Sigmoid colon (tissue), 7 donors: Measurements from ENCODE around the gene KRT27. TPM values are rescaled to one million over a fixed set of nuclear protein-coding genes. Genes with fewer than 3 reads are reported as not detected.

ENCODE experiments used
- DNase-seq: peaks from one replicate; pipeline ENCODE4 v3.0.0-alpha.2; 2019
- H3K27ac ChIP-seq, 4 donors: fragments of 200-600 bp; sonication (generic); one replicate each; pipeline ENCODE4 v1.5.1; 2016 to 2019; ENCODE audit warnings: mild to moderate bottlenecking in 1 of 4
- H3K27me3 ChIP-seq, 3 donors: fragments of 200-600 bp; sonication (generic); one replicate each; pipeline ENCODE4 v1.5.1; 2019; ENCODE audit warnings: mild to moderate bottlenecking in 1 of 3
- H3K36me3 ChIP-seq, 4 donors: fragments of 200-600 bp; sonication (generic); one replicate each; pipeline ENCODE4 v1.5.1; 2016 to 2019
- H3K4me1 ChIP-seq, 4 donors: fragments of 200-600 bp; sonication (generic); one replicate each; pipeline ENCODE4 v1.5.1; 2017 to 2019
- H3K4me3 ChIP-seq, 4 donors: fragments of 200-600 bp; sonication (generic); one replicate each; pipeline ENCODE4 v1.5.1; 2017 to 2019; ENCODE audit warnings: mild to moderate bottlenecking in 2 of 4, moderate library complexity in 1 of 4
- H3K9me3 ChIP-seq, 4 donors: fragments of 200-600 bp in 3 of 4; sonication (generic) in 3 of 4; one replicate each; pipeline versions ENCODE4 v1.5.1 to v1.6.1; 2013 to 2019
- CTCF ChIP-seq, 4 experiments: fragments of 450-650 bp in 3 of 4; fragments of 200-600 bp in 1 of 4; IDR thresholded peaks; one replicate each; pipeline ENCODE4 v1.5.1; 2016 to 2019; ENCODE audit warnings: antibody characterized with exemption in 4 of 4, mild to moderate bottlenecking in 3 of 4, moderate library complexity in 2 of 4
- EP300 ChIP-seq, 4 donors: sonication (generic); formaldehyde crosslinking; IDR thresholded peaks; one replicate each; pipeline ENCODE4 v1.6.1; 2017; ENCODE audit warnings: antibody characterized with exemption in 4 of 4
- POLR2A ChIP-seq, 2 donors: fragments of 450-650 bp; IDR thresholded peaks; one replicate each; pipeline ENCODE4 v1.6.1; 2016; ENCODE audit warnings: antibody characterized with exemption in 2 of 2, mild to moderate bottlenecking in 2 of 2, moderate library complexity in 2 of 2
- POLR2AphosphoS5 ChIP-seq, 4 donors: sonication (generic); formaldehyde crosslinking; IDR thresholded peaks; one replicate each; pipeline ENCODE4 v1.6.1; 2017; ENCODE audit warnings: antibody characterized with exemption in 4 of 4
- WGBS, 2 donors: extraction: QIAGEN DNeasy Blood & Tissue Kit; methylation state at CpG; one replicate each; pipeline ENCODE4 v1.1.7; 2013; 5-methylcytosine and 5-hydroxymethylcytosine counted together
- intact Hi-C: fragments of 100-400 bp; cut with DNase I; formaldehyde crosslinking; loops from one replicate; pipeline ENCODE4 v1.15.1; 2023
- polyA plus RNA-seq, 3 donors: library from polyadenylated mRNA; stranded (reverse); fragments of 200-250 nt; gene quantifications; one replicate each; pipeline ENCODE4 v1.2.3, GENCODE V29; 2013
- total RNA-seq, 4 donors: library from RNA; depleted of rRNA; stranded (reverse); fragments of >200 nt; gene quantifications; one replicate each; pipeline ENCODE4 v1.1.0, GENCODE V29; 2016
- donor health status: healthy with polysubstance abuse.
- donor health status: Bipolar disorder and iron deficiency.
- donor health status: healthy.

KRT27 gene
- total and polyA plus RNA-seq, 7 donors = 0.07 to 0.55 TPM; not detected in 5

- Histone ChIP-seq H3K9me3 (no peaks in the 10 kb centered on the region), H3K27ac (no peak overlapping the region), H3K4me1 (no peaks in the 10 kb centered on the region), H3K4me3 (no peak overlapping the region), H3K36me3 (no peaks in the 10 kb centered on the region), H3K27me3 (no peaks in the 10 kb centered on the region)
- TF ChIP-seq POLR2A (IDR thresholded peaks at IDR 0.05) = no peak
- no peak for DNase-seq
- 78 to 79% methylated on average over 1 of the region's 1 CpG for WGBS, 2 donors
- intact Hi-C loops = no loop called here
Observed at GRCh38 chr17:40730970-40731369, 51.4 kb downstream of the KRT27 start.

GRCh38 chr17:40727447-40728231 is 54.7 kb downstream of the KRT27 start:
- Histone ChIP-seq H3K27me3 (peaks cover 0 to 9% (median 0%) of the 10 kb centered on the region in 3 donors), H3K36me3 (no peaks in the 10 kb centered on the region), H3K27ac (no peak overlapping the region), H3K4me3 (no peak overlapping the region), H3K9me3 (no peaks in the 10 kb centered on the region), H3K4me1 (no peaks in the 10 kb centered on the region)
- TF ChIP-seq POLR2A (IDR thresholded peaks at IDR 0.05) (no peak), CTCF (IDR thresholded peaks at IDR 0.05) (no peak), POLR2AphosphoS5 (IDR thresholded peaks at IDR 0.05) (no peak), EP300 (IDR thresholded peaks at IDR 0.05) (no peak)
- intact Hi-C loops = no loop called here
- WGBS, 2 donors = 69 to 76% methylated on average over 8 of the region's 8 CpGs
- DNase-seq = no peak

DNA sequence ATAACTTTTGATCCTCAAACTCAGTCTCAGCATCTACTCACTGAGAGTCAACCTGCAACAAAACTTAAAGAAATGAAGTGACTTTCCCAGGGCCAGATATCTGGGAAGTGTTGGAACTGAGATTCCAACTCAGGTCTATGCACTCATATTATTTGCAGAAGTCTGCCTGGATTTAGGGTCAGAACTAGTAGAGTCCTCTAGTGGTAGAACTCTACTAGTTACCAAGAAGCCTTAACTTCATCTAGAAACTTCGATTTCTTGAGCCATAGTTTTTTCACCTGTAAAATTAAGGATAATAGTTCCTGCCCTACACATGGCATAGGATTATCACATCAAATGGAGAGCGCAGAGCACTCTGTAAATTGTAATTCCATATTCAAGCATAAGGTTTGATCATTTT is 55.4 kb downstream of the KRT27 start:
- intact Hi-C loops = no loop called here
- H3K27me3 ChIP-seq = peaks cover 0 to 9% (median 0%) of the 10 kb centered on the region in 3 donors
- 62 to 65% methylated on average over 2 of the region's 2 CpGs for WGBS, 2 donors
- no peaks in the 10 kb centered on the region for H3K36me3 ChIP-seq
- no peak overlapping the region for H3K4me3 ChIP-seq
- no peaks in the 10 kb centered on the region for H3K9me3 ChIP-seq
- TF ChIP-seq POLR2A (IDR thresholded peaks at IDR 0.05) = no peak
- no peak for TF ChIP-seq CTCF (IDR thresholded peaks at IDR 0.05)
- TF ChIP-seq POLR2AphosphoS5 (IDR thresholded peaks at IDR 0.05) = no peak
- no peak for TF ChIP-seq EP300 (IDR thresholded peaks at IDR 0.05)
- no peak for DNase-seq
- no peak overlapping the region for H3K27ac ChIP-seq
- no peaks in the 10 kb centered on the region for H3K4me1 ChIP-seq

Other genes starting within 250 kb of the KRT27 start
- not detected for gene CCR7, start 217.1 kb downstream of the KRT27 start, total RNA-seq
- gene CCR7, start 217.1 kb downstream of the KRT27 start, polyA plus RNA-seq = 10 to 100 TPM in 1 of 3 donors, not detected in 2; 73.5 TPM
- gene SMARCE1, start 134.7 kb downstream of the KRT27 start, total RNA-seq = 100 to 1,000 TPM in 2 of 4 donors, 10 to 100 TPM in 2; 87.3 to 120 (median 94.4) TPM
- 10 to 100 TPM; 68.2 to 70.3 (median 70.0) TPM for gene SMARCE1, start 134.7 kb downstream of the KRT27 start, polyA plus RNA-seq
- 1 to 10 TPM in 3 of 4 donors, under 1 TPM in 1; 0.68 to 5.0 (median 4.2) TPM for gene KRT222, start 117.4 kb downstream of the KRT27 start, total RNA-seq
- gene KRT222, start 117.4 kb downstream of the KRT27 start, polyA plus RNA-seq = 1 to 10 TPM in 1 of 3 donors, under 1 TPM in 1, not detected in 1; 0.35 to 3.6 TPM
- gene KRT24, start 78.8 kb downstream of the KRT27 start, total RNA-seq = 1 to 10 TPM in 1 of 4 donors, under 1 TPM in 1, not detected in 2; 0.36 to 2.5 TPM
- gene KRT24, start 78.8 kb downstream of the KRT27 start, polyA plus RNA-seq = 1 to 10 TPM in 1 of 3 donors, under 1 TPM in 1, not detected in 1; 0.82 to 5.4 TPM
- gene KRT25, start 27.2 kb downstream of the KRT27 start, total RNA-seq = under 1 TPM in 1 of 4 donors, not detected in 3; 0.36 TPM
- gene KRT25, start 27.2 kb downstream of the KRT27 start, polyA plus RNA-seq = not detected
- not detected for gene KRT26, start 10.3 kb downstream of the KRT27 start, total RNA-seq
- not detected for gene KRT26, start 10.3 kb downstream of the KRT27 start, polyA plus RNA-seq
- gene KRT28, start 17.4 kb upstream of the KRT27 start, total RNA-seq = not detected
- gene KRT28, start 17.4 kb upstream of the KRT27 start, polyA plus RNA-seq = not detected
- 10 to 100 TPM in 1 of 4 donors, 1 to 10 TPM in 2, under 1 TPM in 1; 0.83 to 26.0 (median 6.7) TPM for gene KRT10, start 40.1 kb upstream of the KRT27 start, total RNA-seq
- 10 to 100 TPM; 14.6 to 42.0 (median 32.4) TPM for gene KRT10, start 40.1 kb upstream of the KRT27 start, polyA plus RNA-seq
- gene KRT12, start 84.7 kb upstream of the KRT27 start, total RNA-seq = not detected
- gene KRT12, start 84.7 kb upstream of the KRT27 start, polyA plus RNA-seq = 1 to 10 TPM; 1.2 to 1.8 (median 1.3) TPM
- gene KRT20, start 102.7 kb upstream of the KRT27 start, total RNA-seq = 1 to 10 TPM in 2 of 4 donors, not detected in 2; 1.4 to 2.1 TPM
- 1,000 to 10,000 TPM; 1,034 to 2,181 (median 1,227) TPM for gene KRT20, start 102.7 kb upstream of the KRT27 start, polyA plus RNA-seq
- under 1 TPM in 1 of 4 donors, not detected in 3; 0.27 TPM for gene KRT23, start 155.1 kb upstream of the KRT27 start, total RNA-seq
- gene KRT23, start 155.1 kb upstream of the KRT27 start, polyA plus RNA-seq = 1 to 10 TPM in 1 of 3 donors, under 1 TPM in 2; 0.35 to 3.7 (median 0.60) TPM
- gene KRT39, start 184.4 kb upstream of the KRT27 start, total RNA-seq = not detected
- gene KRT39, start 184.4 kb upstream of the KRT27 start, polyA plus RNA-seq = under 1 TPM in 1 of 3 donors, not detected in 2; 0.07 TPM
- gene KRT40, start 201.8 kb upstream of the KRT27 start, total RNA-seq = not detected
- under 1 TPM in 2 of 3 donors, not detected in 1; 0.16 to 0.60 TPM for gene KRT40, start 201.8 kb upstream of the KRT27 start, polyA plus RNA-seq
- gene KRTAP3-3, start 211.6 kb upstream of the KRT27 start, total RNA-seq = not detected
- gene KRTAP3-3, start 211.6 kb upstream of the KRT27 start, polyA plus RNA-seq = not detected
- not detected for gene KRTAP3-2, start 217.4 kb upstream of the KRT27 start, total RNA-seq
- gene KRTAP3-2, start 217.4 kb upstream of the KRT27 start, polyA plus RNA-seq = not detected
- not detected for gene KRTAP3-1, start 226.6 kb upstream of the KRT27 start, total RNA-seq
- not detected for gene KRTAP3-1, start 226.6 kb upstream of the KRT27 start, polyA plus RNA-seq
- not detected for gene KRTAP1-5, start 244.7 kb upstream of the KRT27 start, total RNA-seq
- gene KRTAP1-5, start 244.7 kb upstream of the KRT27 start, polyA plus RNA-seq = not detected
- gene KRTAP1-4, start 247.6 kb upstream of the KRT27 start, total RNA-seq = not detected
- not detected for gene KRTAP1-4, start 247.6 kb upstream of the KRT27 start, polyA plus RNA-seq